Body of pancreas (tissue), 4 donors: ENCODE measurements around the gene SLC16A1. TPM values are rescaled to one million over a fixed set of nuclear protein-coding genes. Genes with fewer than 3 reads are reported as not detected.
"Not testable (repeated sequence)": the region's sequence is repeated elsewhere in the genome, so short reads cannot be mapped to it uniquely, and the experiment has no call there.

Source experiments
- ATAC-seq: fragments of 150-250 bp; one replicate; pipeline ENCODE4 v1.9.1; 2016
- DNase-seq, 4 donors: peaks; one replicate each; pipeline ENCODE4 v3.0.0-alpha.2; 2019
- H3K27ac ChIP-seq, 4 donors: fragments of 200-600 bp; sonication (generic); 1 replicate in 3 of 4; 2 replicates in 1 of 4; pipeline versions ENCODE4 v1.5.1 to v1.6.1; 2016 to 2019; ENCODE audit warnings: mild to moderate bottlenecking in 1 of 4, mixed read lengths in 1 of 4, moderate library complexity in 1 of 4
- H3K27me3 ChIP-seq, 2 donors: fragments of 200-600 bp; sonication (generic); one replicate each; pipeline ENCODE4 v1.6.0; 2016; ENCODE audit warnings: mild to moderate bottlenecking in 1 of 2
- H3K36me3 ChIP-seq, 2 donors: fragments of 200-600 bp; sonication (generic); replicated peaks in 1 of 2; 2 replicates each; pipeline ENCODE4 v1.5.1; 2016; ENCODE audit warnings: low read depth in 2 of 2; ENCODE audit not compliant: insufficient read depth in 1 of 2
- H3K4me1 ChIP-seq: fragments of 200-600 bp; sonication (generic); one replicate; pipeline ENCODE4 v1.6.0; 2016
- H3K4me3 ChIP-seq, 2 donors: fragments of 200-600 bp; sonication (generic); 1 replicate in 1 of 2; 2 replicates in 1 of 2; pipeline ENCODE4 v1.5.1; 2016 to 2019
- H3K9me3 ChIP-seq, 3 donors: fragments of 200-600 bp; sonication (generic); 1 replicate in 2 of 3; 2 replicates in 1 of 3; pipeline ENCODE4 v1.5.1; 2016
- POLR2A ChIP-seq, 3 donors: fragments of 450-650 bp; IDR thresholded peaks; one replicate each; pipeline ENCODE4 v1.6.1; 2016; ENCODE audit warnings: antibody characterized with exemption in 3 of 3, mild to moderate bottlenecking in 2 of 3
- WGBS, 2 donors: methylation state at CpG; one replicate each; pipeline ENCODE4 v1.1.5; 2017; 5-methylcytosine and 5-hydroxymethylcytosine counted together
- intact Hi-C: fragments of 100-400 bp; cut with DNase I; formaldehyde crosslinking; loops from one replicate; pipeline ENCODE4 v1.15.1; 2023
- total RNA-seq, 2 donors: library from RNA; depleted of rRNA; stranded (reverse); fragments of >200 nt; gene quantifications; one replicate each; pipeline ENCODE4 v1.1.0, GENCODE V29; 2016
- TF ChIP-seq, protein P1 (sequence below), 7 experiments: fragments of 450-650 bp in 4 of 7; fragments of 200-600 bp in 3 of 7; sonication (generic) in 3 of 7; IDR thresholded peaks; one replicate each; pipeline ENCODE4 v1.5.1; 2016 to 2019; ENCODE audit warnings: antibody characterized with exemption in 7 of 7

The SLC16A1 gene
- total RNA-seq, 2 donors from 2014 or later: 2.9 to 3.3 TPM

DNA sequence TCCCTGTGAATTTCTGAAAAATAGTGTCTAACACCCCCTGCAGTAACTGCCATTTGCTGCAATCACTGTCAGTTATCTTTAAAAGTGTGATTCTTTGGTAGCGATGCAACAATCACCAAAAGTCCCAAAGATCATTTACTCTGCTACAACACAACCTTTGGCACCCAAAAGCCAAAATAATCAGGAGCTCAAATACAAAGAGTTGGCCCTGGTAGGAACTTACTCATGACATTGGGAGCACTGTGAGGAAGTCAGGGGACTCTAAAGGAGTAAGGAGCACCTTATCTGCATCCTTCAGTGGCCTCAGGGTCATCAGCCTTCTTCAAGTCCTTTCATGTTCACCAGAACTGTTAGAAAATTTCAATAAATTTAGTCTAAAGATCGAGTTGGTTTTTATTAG lies 54.6 kb downstream of the SLC16A1 start:
- H3K36me3 ChIP-seq: no peaks in the 10 kb centered on the region
- no peak overlapping the region for H3K4me3 ChIP-seq
- intact Hi-C loops: no loop called here
- TF ChIP-seq, protein P1, sequence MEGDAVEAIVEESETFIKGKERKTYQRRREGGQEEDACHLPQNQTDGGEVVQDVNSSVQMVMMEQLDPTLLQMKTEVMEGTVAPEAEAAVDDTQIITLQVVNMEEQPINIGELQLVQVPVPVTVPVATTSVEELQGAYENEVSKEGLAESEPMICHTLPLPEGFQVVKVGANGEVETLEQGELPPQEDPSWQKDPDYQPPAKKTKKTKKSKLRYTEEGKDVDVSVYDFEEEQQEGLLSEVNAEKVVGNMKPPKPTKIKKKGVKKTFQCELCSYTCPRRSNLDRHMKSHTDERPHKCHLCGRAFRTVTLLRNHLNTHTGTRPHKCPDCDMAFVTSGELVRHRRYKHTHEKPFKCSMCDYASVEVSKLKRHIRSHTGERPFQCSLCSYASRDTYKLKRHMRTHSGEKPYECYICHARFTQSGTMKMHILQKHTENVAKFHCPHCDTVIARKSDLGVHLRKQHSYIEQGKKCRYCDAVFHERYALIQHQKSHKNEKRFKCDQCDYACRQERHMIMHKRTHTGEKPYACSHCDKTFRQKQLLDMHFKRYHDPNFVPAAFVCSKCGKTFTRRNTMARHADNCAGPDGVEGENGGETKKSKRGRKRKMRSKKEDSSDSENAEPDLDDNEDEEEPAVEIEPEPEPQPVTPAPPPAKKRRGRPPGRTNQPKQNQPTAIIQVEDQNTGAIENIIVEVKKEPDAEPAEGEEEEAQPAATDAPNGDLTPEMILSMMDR (IDR thresholded peaks at IDR 0.05): no peak
- no peak for TF ChIP-seq POLR2A (IDR thresholded peaks at IDR 0.05)
- H3K27me3 ChIP-seq: no peaks in the 10 kb centered on the region
- no peak overlapping the region for H3K27ac ChIP-seq
- 73 to 79% methylated on average over 2 of the region's 2 CpGs for WGBS, 2 donors
- H3K4me1 ChIP-seq: peaks cover 15% of the 10 kb centered on the region
- no peaks in the 10 kb centered on the region for H3K9me3 ChIP-seq
- no peak for DNase-seq
- no peak for ATAC-seq

- intact Hi-C loops: no loop called here
- H3K27ac ChIP-seq: no peak overlapping the region
- no peaks in the 10 kb centered on the region for H3K36me3 ChIP-seq
- H3K4me3 ChIP-seq: no peak overlapping the region
- H3K4me1 ChIP-seq: no peaks in the 10 kb centered on the region
- peaks cover 0 to 17% (median 0%) of the 10 kb centered on the region in 3 donors for H3K9me3 ChIP-seq
- no peaks in the 10 kb centered on the region for H3K27me3 ChIP-seq
- TF ChIP-seq, protein P1 (IDR thresholded peaks at IDR 0.05): no peak
- no peak for TF ChIP-seq POLR2A (IDR thresholded peaks at IDR 0.05)
- DNase-seq (no peak), ATAC-seq (no peak)
Observed at GRCh38 chr1:112896783-112897182, 59.2 kb downstream of the SLC16A1 start.

GRCh38 chr1:112894561-112895011 lies 61.4 kb downstream of the SLC16A1 start:
- 94 to 98% methylated on average over 15 to 23 of the region's 35 CpGs for WGBS, 2 donors
- Histone ChIP-seq H3K27me3 (no peaks in the 10 kb centered on the region), H3K4me3 (no peak overlapping the region), H3K9me3 (peaks cover 0 to 17% (median 0%) of the 10 kb centered on the region in 3 donors), H3K4me1 (no peaks in the 10 kb centered on the region), H3K27ac (no peak overlapping the region), H3K36me3 (no peaks in the 10 kb centered on the region)
- no peak for DNase-seq
- TF ChIP-seq, protein P1 (IDR thresholded peaks at IDR 0.05): no peak
- TF ChIP-seq POLR2A (IDR thresholded peaks at IDR 0.05): no peak
- ATAC-seq: no peak
- intact Hi-C loops: no loop called here

GRCh38 chr1:112894010-112894292 lies 62.0 kb downstream of the SLC16A1 start:
- Histone ChIP-seq H3K9me3 (peaks cover 0 to 17% (median 0%) of the 10 kb centered on the region in 3 donors), H3K36me3 (no peaks in the 10 kb centered on the region), H3K4me1 (no peaks in the 10 kb centered on the region), H3K27me3 (no peaks in the 10 kb centered on the region), H3K27ac (no peak overlapping the region), H3K4me3 (no peak overlapping the region)
- ATAC-seq (no peak), DNase-seq (no peak)
- TF ChIP-seq POLR2A (IDR thresholded peaks at IDR 0.05): no peak
- TF ChIP-seq, protein P1 (IDR thresholded peaks at IDR 0.05): no peak
- 96 to 97% methylated on average over 3 of the region's 3 CpGs for WGBS, 2 donors
- intact Hi-C loops: no loop called here

DNA sequence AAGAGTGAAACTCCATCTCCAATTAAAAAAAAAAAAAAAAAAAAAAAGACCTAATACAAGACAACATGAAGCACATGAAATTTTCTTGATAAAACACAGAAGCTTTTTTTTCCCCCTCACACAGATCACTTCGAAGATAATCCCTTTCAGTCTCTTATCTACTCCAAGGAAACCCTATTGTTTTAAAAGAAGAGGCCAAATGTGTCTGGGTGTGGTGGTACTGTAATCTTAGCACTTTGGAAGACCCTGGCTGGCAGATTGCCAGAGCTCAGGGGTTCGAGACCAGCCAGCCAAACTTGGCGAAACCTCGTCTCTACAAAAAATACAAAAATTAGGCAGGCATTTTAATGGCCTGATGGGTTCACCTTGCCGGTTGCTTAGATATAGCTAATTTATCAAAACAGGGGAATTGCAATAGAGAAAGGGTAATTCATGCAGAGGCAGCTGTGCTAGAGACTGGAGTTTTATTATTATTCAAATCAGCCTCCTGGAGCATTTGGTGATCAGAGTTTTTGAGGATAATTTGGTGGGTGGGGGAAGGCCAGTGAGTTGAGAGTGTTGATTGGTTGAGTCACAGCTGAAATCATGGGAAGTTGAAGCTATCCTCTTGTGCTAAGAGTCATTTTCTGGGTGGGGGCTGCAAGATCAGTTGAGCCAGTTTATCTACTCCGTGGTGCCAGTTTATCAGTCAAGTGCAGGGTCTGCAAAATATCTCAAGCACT lies 62.5 kb downstream of the SLC16A1 start:
- no peak for ATAC-seq
- Histone ChIP-seq H3K4me3 (no peak overlapping the region), H3K27me3 (no peaks in the 10 kb centered on the region), H3K9me3 (peaks cover 0 to 17% (median 0%) of the 10 kb centered on the region in 3 donors), H3K36me3 (no peaks in the 10 kb centered on the region), H3K4me1 (no peaks in the 10 kb centered on the region), H3K27ac (no peak overlapping the region)
- no peak for TF ChIP-seq POLR2A (IDR thresholded peaks at IDR 0.05)
- TF ChIP-seq, protein P1 (IDR thresholded peaks at IDR 0.05): no peak
- intact Hi-C loops: no loop called here
- 79% methylated on average over 6 of the region's 6 CpGs for WGBS, 2 donors
- no peak for DNase-seq

DNA sequence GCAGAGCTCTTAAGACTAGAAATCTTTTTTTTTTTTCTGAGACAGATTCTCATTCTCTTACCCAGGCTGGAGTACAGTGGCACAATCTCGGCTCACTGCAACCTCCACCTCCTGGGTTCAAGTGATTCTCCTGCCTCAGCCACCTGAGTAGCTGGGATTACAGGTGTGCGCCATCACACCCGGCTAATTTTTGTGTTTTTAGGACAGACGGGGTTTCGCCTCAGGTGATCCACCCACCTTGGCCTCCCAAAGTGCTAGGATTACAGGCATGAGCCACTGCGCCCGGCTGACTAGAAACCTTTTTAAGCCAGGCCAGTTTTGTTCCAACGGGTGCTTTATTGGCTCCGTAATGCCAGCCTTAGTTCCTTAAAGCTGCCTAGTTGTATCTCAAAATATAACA lies 66.1 kb downstream of the SLC16A1 start:
- intact Hi-C loops: not testable (repeated sequence)

More for the DNA sequence above, 66.1 kb downstream of the SLC16A1 start:
- 91 to 92% methylated on average over 9 of the region's 9 CpGs for WGBS, 2 donors
- not testable (repeated sequence) for H3K9me3 ChIP-seq, H3K36me3 ChIP-seq, H3K4me1 ChIP-seq, ATAC-seq, DNase-seq, H3K27me3 ChIP-seq, H3K4me3 ChIP-seq, H3K27ac ChIP-seq
